Activated naive CD4-positive, alpha-beta T cell treated with anti-CD3 and anti-CD28 coated beads, Interleukin-2, amount 50 U/mL, for 72 hours (primary cell): Measurements from ENCODE around the gene S1PR5. TPM values are rescaled to one million over a fixed set of nuclear protein-coding genes. Genes with fewer than 3 reads are reported as not detected.

Source experiments
- total RNA-seq, 2 donors: library from RNA; stranded (reverse); gene quantifications; one replicate each; pipeline ENCODE4 v1.2.3, GENCODE V29; 2022

S1PR5 gene
- total RNA-seq, 2 donors from 2014 or later = 0.23 to 0.27 TPM

Other genes starting within 250 kb of the S1PR5 start
- gene ICAM1, start 246.3 kb downstream of the S1PR5 start, total RNA-seq = 10 to 100 TPM; 15.7 to 33.1 TPM
- gene ICAM4, start 230.5 kb downstream of the S1PR5 start, total RNA-seq = under 1 TPM; 0.43 to 0.66 TPM
- 1 to 10 TPM in 1 of 2 donors, under 1 TPM in 1; 0.39 to 2.0 TPM for gene ICAM5, start 227.5 kb downstream of the S1PR5 start, total RNA-seq
- 1 to 10 TPM; 2.2 to 3.7 TPM for gene ZGLP1, start 207.6 kb downstream of the S1PR5 start, total RNA-seq
- gene FDX2, start 201.4 kb downstream of the S1PR5 start, total RNA-seq = 10 to 100 TPM in 1 of 2 donors, 1 to 10 TPM in 1; 8.1 to 16.7 TPM
- 100 to 1,000 TPM in 1 of 2 donors, 10 to 100 TPM in 1; 52.5 to 101 TPM for gene RAVER1, start 183.9 kb downstream of the S1PR5 start, total RNA-seq
- 100 to 1,000 TPM; 143 to 145 TPM for gene ICAM3, start 177.8 kb downstream of the S1PR5 start, total RNA-seq
- 100 to 1,000 TPM; 164 to 232 TPM for gene TYK2, start 136.9 kb downstream of the S1PR5 start, total RNA-seq
- gene CDC37, start 113.9 kb downstream of the S1PR5 start, total RNA-seq = 100 to 1,000 TPM; 140 to 188 TPM
- 1 to 10 TPM; 2.7 to 5.0 TPM for gene PDE4A, start 96.9 kb downstream of the S1PR5 start, total RNA-seq
- gene KEAP1, start 14.1 kb downstream of the S1PR5 start, total RNA-seq = 10 to 100 TPM; 68.2 to 68.4 TPM
- gene ATG4D, start 26.5 kb upstream of the S1PR5 start, total RNA-seq = 10 to 100 TPM; 21.0 to 67.4 TPM
- gene KRI1, start 48.6 kb upstream of the S1PR5 start, total RNA-seq = 10 to 100 TPM; 55.6 to 62.7 TPM
- gene CDKN2D, start 51.5 kb upstream of the S1PR5 start, total RNA-seq = 100 to 1,000 TPM in 1 of 2 donors, 10 to 100 TPM in 1; 43.4 to 248 TPM
- not detected for gene AP1M2, start 69.9 kb upstream of the S1PR5 start, total RNA-seq
- gene SLC44A2, start 108.1 kb upstream of the S1PR5 start, total RNA-seq = 10 to 100 TPM; 81.3 to 92.0 TPM
- 100 to 1,000 TPM; 372 to 377 TPM for gene ILF3, start 136.9 kb upstream of the S1PR5 start, total RNA-seq
- gene QTRT1, start 184.0 kb upstream of the S1PR5 start, total RNA-seq = 10 to 100 TPM; 47.4 to 48.4 TPM
- gene DNM2, start 200.6 kb upstream of the S1PR5 start, total RNA-seq = 100 to 1,000 TPM; 191 to 219 TPM